ENCODE results near the gene NCAPH2.
A peak's percentile ranks its signal among the peaks of the same experiment; 100 is the strongest.

NCAPH2 gene

DNA sequence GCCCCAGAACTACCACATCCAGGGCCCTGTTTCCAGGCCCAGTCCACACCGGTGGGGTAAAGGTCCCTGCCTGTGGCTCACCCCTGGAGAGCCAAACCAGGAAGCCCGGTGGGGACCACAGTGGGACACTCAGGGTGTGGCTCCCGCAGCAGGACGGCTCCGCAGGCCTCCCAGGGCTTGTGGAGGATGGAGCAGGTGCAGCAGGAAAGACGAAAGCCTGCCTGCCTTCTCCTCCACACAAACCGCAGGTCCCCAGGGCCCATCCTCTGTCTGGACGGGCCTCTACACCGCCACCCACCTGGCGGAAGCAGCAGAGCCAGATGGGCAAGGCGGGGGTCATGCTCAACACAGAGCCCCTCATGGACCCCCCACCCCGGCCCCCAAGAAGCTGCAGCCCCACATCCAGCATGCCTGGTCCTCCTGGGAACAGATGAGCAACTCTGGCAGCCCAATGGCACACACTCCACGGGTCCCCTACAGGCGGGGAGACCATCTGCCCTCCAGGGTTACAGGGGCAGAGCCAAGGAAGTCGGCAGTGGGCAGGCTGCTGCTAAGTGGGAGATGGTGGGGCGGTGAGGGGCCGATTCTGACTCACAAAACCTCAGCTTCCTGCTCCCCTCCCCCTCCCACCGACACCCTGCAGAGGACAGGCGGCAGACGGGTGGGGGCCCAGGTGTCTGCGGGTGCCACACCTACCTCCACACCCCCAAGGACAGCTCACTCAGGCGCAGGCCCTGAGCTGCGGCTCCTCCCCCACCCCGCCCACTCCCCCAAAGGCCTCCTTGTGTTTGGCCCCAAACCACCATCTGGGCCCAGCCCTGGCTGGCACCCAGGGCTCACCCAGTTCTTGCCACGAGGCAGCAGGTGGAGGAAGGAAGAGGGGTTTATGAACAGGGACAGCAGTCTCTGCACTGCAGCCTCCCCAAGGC, 38.4 kb upstream of the NCAPH2 start:
- TF ChIP-seq, protein P1, sequence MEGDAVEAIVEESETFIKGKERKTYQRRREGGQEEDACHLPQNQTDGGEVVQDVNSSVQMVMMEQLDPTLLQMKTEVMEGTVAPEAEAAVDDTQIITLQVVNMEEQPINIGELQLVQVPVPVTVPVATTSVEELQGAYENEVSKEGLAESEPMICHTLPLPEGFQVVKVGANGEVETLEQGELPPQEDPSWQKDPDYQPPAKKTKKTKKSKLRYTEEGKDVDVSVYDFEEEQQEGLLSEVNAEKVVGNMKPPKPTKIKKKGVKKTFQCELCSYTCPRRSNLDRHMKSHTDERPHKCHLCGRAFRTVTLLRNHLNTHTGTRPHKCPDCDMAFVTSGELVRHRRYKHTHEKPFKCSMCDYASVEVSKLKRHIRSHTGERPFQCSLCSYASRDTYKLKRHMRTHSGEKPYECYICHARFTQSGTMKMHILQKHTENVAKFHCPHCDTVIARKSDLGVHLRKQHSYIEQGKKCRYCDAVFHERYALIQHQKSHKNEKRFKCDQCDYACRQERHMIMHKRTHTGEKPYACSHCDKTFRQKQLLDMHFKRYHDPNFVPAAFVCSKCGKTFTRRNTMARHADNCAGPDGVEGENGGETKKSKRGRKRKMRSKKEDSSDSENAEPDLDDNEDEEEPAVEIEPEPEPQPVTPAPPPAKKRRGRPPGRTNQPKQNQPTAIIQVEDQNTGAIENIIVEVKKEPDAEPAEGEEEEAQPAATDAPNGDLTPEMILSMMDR (IDR thresholded peaks at IDR 0.05; ENCODE audit: insufficient read depth, low read depth, low read length, missing control alignments) = no peak
- H3K4me3 ChIP-seq (ENCODE audit: low read length) = no peak overlapping the region
- peak; percentile 81 for DNase-seq (ENCODE audit: low read depth)

DNA sequence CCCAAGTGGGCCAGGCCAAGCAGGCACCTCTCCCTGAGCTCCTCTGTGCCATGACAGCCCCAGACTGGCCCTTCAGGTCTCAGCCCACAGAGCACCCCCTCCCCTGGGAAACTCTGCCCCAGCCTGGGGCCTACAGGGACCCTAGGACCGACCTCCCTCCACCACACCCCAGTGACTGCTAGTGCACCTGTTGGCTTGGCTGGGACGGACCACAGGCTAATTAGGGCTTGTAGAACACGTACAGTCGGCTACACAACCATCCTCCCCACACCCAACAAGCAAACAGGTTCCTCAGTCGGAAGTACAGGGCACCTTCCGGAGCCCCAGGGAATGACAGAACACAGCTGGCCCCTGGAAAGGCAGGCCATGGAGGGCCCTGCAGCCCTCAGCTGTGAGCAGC, 37.5 kb upstream of the NCAPH2 start:
- H3K4me3 ChIP-seq (ENCODE audit: low read length) = no peak overlapping the region
- peak; percentile 29 for DNase-seq (ENCODE audit: low read depth)
- TF ChIP-seq, protein P1 (IDR thresholded peaks at IDR 0.05; ENCODE audit: insufficient read depth, low read depth, low read length, missing control alignments) = no peak

- DNase-seq (ENCODE audit: low read depth) = no peak
- no peak overlapping the region for H3K4me3 ChIP-seq (ENCODE audit: low read length)
- TF ChIP-seq, protein P1 (IDR thresholded peaks at IDR 0.05; ENCODE audit: insufficient read depth, low read depth, low read length, missing control alignments) = no peak
These were observed 36.7 kb upstream of the NCAPH2 start for GRCh38 chr22:50471197-50471847.

GRCh38 chr22:50471962-50472361, 36.1 kb upstream of the NCAPH2 start:
- DNase-seq (ENCODE audit: low read depth) = no peak
- no peak overlapping the region for H3K4me3 ChIP-seq (ENCODE audit: low read length)

DNA sequence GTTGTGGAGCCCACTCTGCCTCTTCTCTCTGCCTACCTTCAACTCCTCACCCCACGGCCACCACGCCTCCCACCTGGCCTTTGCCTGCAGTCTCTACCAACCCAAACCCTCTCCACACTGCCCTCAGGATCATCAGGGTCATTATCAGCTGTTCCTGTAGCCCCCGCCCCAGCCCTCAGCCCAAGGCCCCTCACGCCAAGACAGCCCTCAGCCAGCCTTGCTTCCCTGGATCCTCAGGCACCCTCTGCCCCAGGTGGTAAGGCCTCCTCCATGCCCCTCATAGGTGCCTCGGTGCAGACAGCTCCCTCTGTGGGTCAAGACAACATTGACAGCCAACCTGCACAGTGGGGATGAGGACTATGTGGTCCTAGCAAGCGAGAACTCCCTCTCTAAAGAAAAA, 34.9 kb upstream of the NCAPH2 start:
- DNase-seq (ENCODE audit: low read depth) = peak; percentile 42

More at GRCh38 chr22:50471962-50472361, 36.1 kb upstream of the NCAPH2 start:
- TF ChIP-seq, protein P1 (IDR thresholded peaks at IDR 0.05; ENCODE audit: insufficient read depth, low read depth, low read length, missing control alignments) = no peak

DNA sequence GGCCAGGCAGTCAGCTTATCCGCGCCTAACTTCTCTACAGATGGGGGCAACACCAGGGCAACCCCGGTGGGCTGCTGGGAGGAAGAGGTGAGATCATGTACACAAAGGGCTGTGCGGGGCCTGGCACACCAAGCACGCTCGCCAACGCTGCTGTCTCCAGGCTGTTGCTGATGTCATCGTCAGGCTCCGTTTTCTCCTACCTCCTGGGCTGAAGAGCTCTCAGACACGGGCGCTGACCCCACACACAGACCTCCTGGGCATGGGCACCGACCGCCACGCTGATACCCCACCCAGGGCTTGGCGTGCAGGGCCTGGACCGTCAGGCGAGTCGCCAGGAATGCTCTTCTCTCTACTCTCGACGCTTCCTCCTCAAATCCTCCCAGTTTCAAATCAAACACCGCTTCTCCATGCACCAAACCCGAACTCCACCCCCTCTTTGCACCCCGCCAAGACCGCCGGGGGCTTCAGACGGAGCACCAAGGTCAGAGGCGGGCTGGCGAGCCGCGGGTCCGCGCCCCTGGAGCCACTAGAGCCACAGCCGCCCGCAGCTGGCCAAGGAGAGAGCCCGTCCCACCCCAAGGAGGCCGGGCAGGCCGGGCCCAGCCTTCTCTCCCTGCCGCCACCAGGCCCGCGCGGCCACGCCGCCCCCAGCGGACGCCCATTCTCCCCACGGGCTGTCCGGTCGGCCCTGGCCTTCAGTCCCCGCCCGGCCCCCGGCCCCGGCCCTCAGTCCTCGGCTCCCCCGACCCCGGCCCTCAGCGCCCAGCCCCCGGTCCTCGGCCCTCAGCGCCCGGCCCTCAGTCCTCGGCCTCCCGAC, 34.0 kb upstream of the NCAPH2 start:
- TF ChIP-seq, protein P1 (IDR thresholded peaks at IDR 0.05; ENCODE audit: insufficient read depth, low read depth, low read length, missing control alignments) = no peak
- H3K4me3 ChIP-seq (ENCODE audit: low read length) = peak overlapping the region; percentile 68
- peak; percentile 60 for DNase-seq (ENCODE audit: low read depth)

More for the DNA sequence above, 34.9 kb upstream of the NCAPH2 start:
- TF ChIP-seq, protein P1 (IDR thresholded peaks at IDR 0.05; ENCODE audit: insufficient read depth, low read depth, low read length, missing control alignments) = peak; percentile 53
- peak overlapping the region; percentile 68 for H3K4me3 ChIP-seq (ENCODE audit: low read length)
